UCSD-AML1 (cell line): ENCODE data around the gene APIP.
A peak's percentile ranks its signal among the peaks of the same experiment; 100 is the strongest.

Experiments used
- DNase-seq: peaks from one replicate; lab custom pipeline; 2025; ENCODE audit not compliant: unreplicated experiment; lab: John Stamatoyannopoulos, UW

The APIP gene

GRCh38 chr11:34844463-34845112, 71.6 kb downstream of the APIP start:
- no peak for DNase-seq

- no peak for DNase-seq
Measured at GRCh38 chr11:34843271-34843670, 72.9 kb downstream of the APIP start.

- DNase-seq = peak; percentile 33
Measured at GRCh38 chr11:34840736-34841386, 75.3 kb downstream of the APIP start.

GRCh38 chr11:34839969-34840368, 76.2 kb downstream of the APIP start:
- no peak for DNase-seq

GRCh38 chr11:34836958-34837856, 79.0 kb downstream of the APIP start:
- no peak for DNase-seq

GRCh38 chr11:34833602-34834001, 82.6 kb downstream of the APIP start:
- no peak for DNase-seq
